ENCODE measurements around the gene POLR2M.

POLR2M gene

GRCh38 chr15:57706405-57707209 lies at the start of gene POLR2M:
Gene POLR2M (plus strand): TSS chr15:57706714. CDS start chr15:57706843, 129 bp downstream.
- DNase-seq = peak; percentile 91

GRCh38 chr15:57657619-57658018 lies 48.9 kb upstream of the POLR2M start:
- no peak for DNase-seq

GRCh38 chr15:57662091-57662744 lies 44.3 kb upstream of the POLR2M start:
- DNase-seq = no peak

GRCh38 chr15:57662802-57663201 lies 43.7 kb upstream of the POLR2M start:
- DNase-seq = no peak

- no peak for DNase-seq
Measured at GRCh38 chr15:57663262-57663661, 43.3 kb upstream of the POLR2M start.

GRCh38 chr15:57665194-57665593 lies 41.3 kb upstream of the POLR2M start:
- no peak for DNase-seq

GRCh38 chr15:57665939-57666338 lies 40.6 kb upstream of the POLR2M start:
- no peak for DNase-seq

- DNase-seq = no peak
Measured at GRCh38 chr15:57667171-57667849, 39.2 kb upstream of the POLR2M start.

- DNase-seq = no peak
Measured at GRCh38 chr15:57668016-57668415, 38.5 kb upstream of the POLR2M start.

GRCh38 chr15:57671636-57672035 lies 34.9 kb upstream of the POLR2M start:
- no peak for DNase-seq

GRCh38 chr15:57675481-57676181 lies 30.9 kb upstream of the POLR2M start:
- no peak for DNase-seq

- no peak for DNase-seq
Measured at GRCh38 chr15:57676585-57676984, 29.9 kb upstream of the POLR2M start.

- no peak for DNase-seq
Measured at GRCh38 chr15:57677204-57677603, 29.3 kb upstream of the POLR2M start.

GRCh38 chr15:57680021-57680420 lies 26.5 kb upstream of the POLR2M start:
- no peak for DNase-seq

- DNase-seq = no peak
Measured at GRCh38 chr15:57681011-57681410, 25.5 kb upstream of the POLR2M start.

GRCh38 chr15:57683481-57683880 lies 23.0 kb upstream of the POLR2M start:
- DNase-seq = no peak

GRCh38 chr15:57684491-57685151 lies 21.9 kb upstream of the POLR2M start:
- no peak for DNase-seq

GRCh38 chr15:57685306-57686095 lies 21.0 kb upstream of the POLR2M start:
- no peak for DNase-seq

- no peak for DNase-seq
Measured at GRCh38 chr15:57686657-57687056, 19.9 kb upstream of the POLR2M start.

GRCh38 chr15:57690341-57690966 lies 16.1 kb upstream of the POLR2M start:
- no peak for DNase-seq

- no peak for DNase-seq
Measured at GRCh38 chr15:57691082-57691481, 15.4 kb upstream of the POLR2M start.
